H1 (cell line): ENCODE results near the gene TRIM38. TPM values are rescaled to one million over a fixed set of nuclear protein-coding genes. Genes with fewer than 3 reads are reported as not detected.

ENCODE experiments used
- CTCF ChIA-PET: fragments of 300-600 bp; sonication (Branson Sonifier 250); formaldehyde crosslinking; loops from one replicate; lab custom pipeline; 2021; ENCODE audit not compliant: partially characterized antibody; lab: Charles Lee
- POLR2A ChIA-PET: fragments of 300-600 bp; sonication (Branson Sonifier 250); formaldehyde crosslinking; loops from one replicate; lab custom pipeline; 2021; ENCODE audit warnings: inconsistent platforms; ENCODE audit not compliant: partially characterized antibody; lab: Charles Lee
- DNase-seq, 2 experiments: peaks; one replicate each; pipeline versions ENCODE4 v3.0.0 to v3.0.0-alpha.2; 2010 to 2022; ENCODE audit warnings: low spot score in 2 of 2, low read depth in 1 of 2, mixed read lengths in 1 of 2
- FAIRE-seq: peaks from 2 replicates; lab custom pipeline; 2011; peaks lifted over from hg19 to GRCh38; lab: Jason Lieb, UNC
- H2AFZ ChIP-seq: 2 replicates; pipeline ENCODE4 v1.8.1; 2012; ENCODE audit warnings: low read length, inconsistent platforms
- H2AK5ac ChIP-seq: 2 replicates; pipeline ENCODE4 v1.6.1; 2013; ENCODE audit warnings: low read depth, low read length
- H2BK120ac ChIP-seq: replicated peaks from 2 replicates; pipeline ENCODE3; 2013; ENCODE audit warnings: low read depth, low read length, inconsistent platforms
- H2BK12ac ChIP-seq: 2 replicates; pipeline ENCODE4 v1.6.1; 2013; ENCODE audit warnings: low read depth, low read length
- H2BK15ac ChIP-seq: 2 replicates; pipeline ENCODE4 v1.6.1; 2013; ENCODE audit warnings: low read length
- H2BK20ac ChIP-seq: 2 replicates; pipeline ENCODE4 v1.6.1; 2013; ENCODE audit warnings: low read length
- H2BK5ac ChIP-seq: 2 replicates; pipeline ENCODE4 v1.6.1; 2013; ENCODE audit warnings: low read depth, low read length
- H3K14ac ChIP-seq: 2 replicates; pipeline ENCODE4 v1.6.1; 2013; ENCODE audit warnings: inconsistent platforms; ENCODE audit not compliant: insufficient read length
- H3K18ac ChIP-seq: 2 replicates; pipeline ENCODE4 v1.6.1; 2013; ENCODE audit warnings: low read length; ENCODE audit errors: extremely low read depth
- H3K23ac ChIP-seq: 2 replicates; pipeline ENCODE4 v1.6.1; 2013; ENCODE audit warnings: inconsistent platforms; ENCODE audit not compliant: insufficient read length
- H3K23me2 ChIP-seq: 2 replicates; pipeline ENCODE4 v1.6.1; 2013; ENCODE audit warnings: low read depth, low read length
- H3K27ac ChIP-seq: 2 replicates; pipeline ENCODE4 v1.6.1; 2011; ENCODE audit warnings: low read depth, low read length, inconsistent platforms
- H3K27me3 ChIP-seq, 4 experiments: replicated peaks in 1 of 4; 1 replicate in 1 of 4; 2 replicates in 3 of 4; pipeline versions ENCODE4 v1.6.1 to v1.8.1; 2011 to 2013; ENCODE audit warnings: low read length in 3 of 4, mild to moderate bottlenecking in 3 of 4, inconsistent platforms in 2 of 4, mixed read lengths in 2 of 4, moderate library complexity in 1 of 4; ENCODE audit not compliant: control insufficient read depth in 3 of 4, insufficient read depth in 3 of 4; ENCODE audit errors: extremely low read depth in 1 of 4
- H3K36me3 ChIP-seq, 4 experiments: 2 replicates each; pipeline versions ENCODE4 v1.6.1 to v1.8.1; 2011 to 2013; ENCODE audit warnings: mild to moderate bottlenecking in 4 of 4, low read length in 3 of 4, moderate library complexity in 2 of 4, control low read depth in 1 of 4, inconsistent platforms in 1 of 4; ENCODE audit not compliant: insufficient read depth in 4 of 4, control insufficient read depth in 2 of 4
- H3K4ac ChIP-seq: replicated peaks from 2 replicates; pipeline ENCODE3; 2013; ENCODE audit warnings: low read length, low read depth, mixed read lengths, inconsistent platforms; ENCODE audit not compliant: insufficient read length
- H3K4me1 ChIP-seq, 4 experiments: replicated peaks in 1 of 4; 1 replicate in 1 of 4; 2 replicates in 3 of 4; pipeline versions ENCODE4 v1.6.1 to v1.8.1; 2011 to 2013; ENCODE audit warnings: low read length in 3 of 4, inconsistent platforms in 2 of 4, mixed read lengths in 1 of 4; ENCODE audit not compliant: insufficient read depth in 4 of 4, control insufficient read depth in 3 of 4
- H3K4me2 ChIP-seq, 2 experiments: 2 replicates each; pipeline versions ENCODE4 v1.6.1 to v1.8.1; 2011 to 2013; ENCODE audit warnings: low read depth in 2 of 2, low read length in 2 of 2, control low read depth in 1 of 2, inconsistent platforms in 1 of 2, mild to moderate bottlenecking in 1 of 2; ENCODE audit not compliant: insufficient read depth in 1 of 2
- H3K4me3 ChIP-seq, 4 experiments: fragments of 200-600, 300-600 bp in 1 of 4; sonication (generic), shearing (Covaris generic), sonication (Bioruptor Twin) in 1 of 4; 2 replicates each; pipeline versions ENCODE4 v1.5.1 to v1.8.1; 2011 to 2016; ENCODE audit warnings: low read length in 4 of 4, low read depth in 3 of 4, control low read depth in 2 of 4, inconsistent platforms in 2 of 4, mild to moderate bottlenecking in 2 of 4, mixed read lengths in 1 of 4, moderate library complexity in 1 of 4; ENCODE audit not compliant: insufficient read depth in 2 of 4; ENCODE audit errors: extremely low read depth in 1 of 4
- H3K56ac ChIP-seq: replicated peaks from 2 replicates; pipeline ENCODE3; 2013; ENCODE audit warnings: low read depth, mild to moderate bottlenecking, mixed read lengths, low read length, inconsistent platforms; ENCODE audit not compliant: insufficient read length
- H3K79me1 ChIP-seq: 2 replicates; pipeline ENCODE4 v1.6.1; 2013; ENCODE audit warnings: low read depth, low read length, control low read depth
- H3K79me2 ChIP-seq, 2 experiments: 2 replicates each; pipeline versions ENCODE4 v1.6.1 to v1.8.1; 2012 to 2013; ENCODE audit warnings: low read length in 2 of 2, mild to moderate bottlenecking in 2 of 2, inconsistent platforms in 1 of 2; ENCODE audit not compliant: insufficient read depth in 2 of 2, control insufficient read depth in 1 of 2
- H3K9ac ChIP-seq, 4 experiments: replicated peaks in 1 of 4; 1 replicate in 1 of 4; 2 replicates in 3 of 4; pipeline versions ENCODE4 v1.6.1 to v1.8.1; 2011 to 2013; ENCODE audit warnings: low read depth in 3 of 4, low read length in 3 of 4, control low read depth in 2 of 4, mild to moderate bottlenecking in 2 of 4, moderate library complexity in 2 of 4, inconsistent platforms in 1 of 4; ENCODE audit errors: extremely low read depth in 1 of 4
- H3K9me3 ChIP-seq, 2 experiments: 2 replicates each; pipeline versions ENCODE4 v1.6.1 to v1.8.1; 2012 to 2013; ENCODE audit warnings: mild to moderate bottlenecking in 2 of 2, moderate library complexity in 2 of 2, control low read depth in 1 of 2, inconsistent platforms in 1 of 2, low read depth in 1 of 2, low read length in 1 of 2, mixed read lengths in 1 of 2; ENCODE audit not compliant: insufficient read depth in 2 of 2
- H4K20me1 ChIP-seq, 2 experiments: replicated peaks in 1 of 2; 2 replicates each; pipeline versions ENCODE3 to v1.8.1; 2011 to 2013; ENCODE audit warnings: inconsistent platforms in 2 of 2, low read length in 2 of 2, mild to moderate bottlenecking in 1 of 2; ENCODE audit not compliant: insufficient read depth in 2 of 2, control insufficient read depth in 1 of 2
- H4K5ac ChIP-seq: 2 replicates; pipeline ENCODE4 v1.6.1; 2013; ENCODE audit warnings: low read length, low read depth, mixed read lengths, inconsistent platforms; ENCODE audit not compliant: insufficient read length
- H4K8ac ChIP-seq: 2 replicates; pipeline ENCODE4 v1.8.0; 2013; ENCODE audit warnings: mild to moderate bottlenecking, moderate library complexity, low read length, inconsistent platforms; ENCODE audit not compliant: insufficient read depth; ENCODE audit errors: extremely low read depth
- H4K91ac ChIP-seq: replicated peaks from 2 replicates; pipeline ENCODE3; 2013; ENCODE audit warnings: low read length, mixed read lengths, inconsistent platforms; ENCODE audit not compliant: insufficient read length
- ATF2 ChIP-seq: IDR thresholded peaks from 2 replicates; pipeline ENCODE4 v1.6.1; 2012; ENCODE audit warnings: low read length, inconsistent platforms
- CBX5 ChIP-seq: fragments of 300-800, 300-1000 bp; sonication (generic); IDR thresholded peaks from 2 replicates; pipeline ENCODE4 v1.7.1; 2016; ENCODE audit warnings: antibody characterized with exemption, low read length, low read depth
- CREB1 ChIP-seq: IDR thresholded peaks from 2 replicates; pipeline ENCODE4 v1.6.1; 2012; ENCODE audit warnings: inconsistent platforms
- E2F6 ChIP-seq: IDR thresholded peaks from 2 replicates; pipeline ENCODE4 v1.6.1; 2012; ENCODE audit warnings: inconsistent platforms
- EZH2 ChIP-seq: fragments of 200-600 bp; sonication (generic); IDR thresholded peaks from 2 replicates; pipeline ENCODE4 v1.7.1; 2012; ENCODE audit warnings: low read depth, mild to moderate bottlenecking, moderate library complexity, low read length, inconsistent platforms; ENCODE audit not compliant: severe bottlenecking
- HDAC2 ChIP-seq, 2 experiments: fragments of 300-600 bp in 1 of 2; sonication (generic) in 1 of 2; IDR thresholded peaks; 2 replicates each; pipeline ENCODE4 v1.6.1; 2011 to 2012; ENCODE audit warnings: low read depth in 2 of 2, low read length in 2 of 2, mild to moderate bottlenecking in 2 of 2, moderate library complexity in 2 of 2, borderline replicate concordance in 1 of 2, inconsistent platforms in 1 of 2
- KDM1A ChIP-seq: fragments of 200-600, 300-600 bp; sonication (generic); IDR thresholded peaks from 2 replicates; pipeline ENCODE4 v1.7.1; 2016; ENCODE audit warnings: mild to moderate bottlenecking, low read length, borderline replicate concordance
- POLR2A ChIP-seq, 2 experiments: IDR thresholded peaks; 1 replicate in 1 of 2; 2 replicates in 1 of 2; pipeline ENCODE4 v1.6.1; 2011; ENCODE audit warnings: low read depth in 2 of 2, low read length in 2 of 2, mild to moderate bottlenecking in 2 of 2; ENCODE audit errors: control extremely low read depth in 1 of 2
- RNF2 ChIP-seq: fragments of 200-900, 300-1000 bp; sonication (generic); IDR thresholded peaks from 2 replicates; pipeline ENCODE4 v1.7.1; 2016; ENCODE audit warnings: borderline replicate concordance, low read depth, mild to moderate bottlenecking, antibody characterized with exemption, low read length; ENCODE audit not compliant: poor library complexity, severe bottlenecking; ENCODE audit errors: missing control alignments
- SIX5 ChIP-seq: IDR thresholded peaks from 2 replicates; pipeline ENCODE4 v1.6.1; 2011; ENCODE audit warnings: mild to moderate bottlenecking, low read depth, low read length
- TAF7 ChIP-seq: optimal IDR thresholded peaks from 2 replicates; pipeline ENCODE3; 2011; ENCODE audit warnings: low read depth, mild to moderate bottlenecking, inconsistent platforms, low read length, moderate library complexity, borderline replicate concordance
- TBP ChIP-seq: IDR thresholded peaks from 2 replicates; pipeline ENCODE4 v1.6.1; 2011; ENCODE audit warnings: low read depth, low read length, improper control_type of control experiment
- whole genome bisulfite sequencing, 2 experiments: shearing (Covaris generic) in 1 of 2; methylation state at CpG; one replicate each; pipeline versions ENCODE4 v1.1.6 to v1.1.7; 2013 to 2015; ENCODE audit warnings: low lambda C conversion rate in 2 of 2, mixed read lengths in 2 of 2, inconsistent platforms in 1 of 2, low coverage in 1 of 2, missing lambda C conversion rate in 1 of 2; ENCODE audit not compliant: insufficient replicate concordance in 2 of 2, insufficient coverage in 1 of 2, insufficient read length in 1 of 2; ENCODE audit errors: extremely low coverage in 1 of 2, missing lambda C conversion rate in 1 of 2; 5-methylcytosine and 5-hydroxymethylcytosine counted together
- polyA plus RNA-seq, 7 experiments: library from polyadenylated mRNA; depleted of rRNA in 3 of 7; stranded (reverse) in 5 of 7; unstranded in 2 of 7; fragments of >200 nt in 5 of 7; fragments of 200-250 nt in 2 of 7; gene quantifications; 1 replicate in 5 of 7; 2 replicates in 1 of 7; 4 replicates in 1 of 7; pipeline versions ENCODE4 v1.2.1 to v1.2.3, GENCODE V29; 2011 to 2013; ENCODE audit warnings: missing spikeins in 2 of 7, mixed read lengths in 2 of 7
- total RNA-seq: library from RNA; stranded (reverse); fragmentation: NEBNext Ultra II Directional; extraction: Animal tissue kit (Norgen Biotek cat#: 25700); gene quantifications from 2 replicates; pipeline ENCODE4 v1.2.1, GENCODE V29; 2021

The TRIM38 gene
- total and polyA plus RNA-seq, 2 of the 8 experiments (the other 6 are each of a cell fraction or from before 2014, with no cell fraction given) = 0.43 to 0.56 TPM

GRCh38 chr6:25949695-25950094, 12.9 kb upstream of the TRIM38 start:
- Histone ChIP-seq H4K5ac (no peak overlapping the region), H2AFZ (no peak overlapping the region), H3K4me3 (no peak overlapping the region), H4K91ac (no peak overlapping the region), H2BK12ac (no peak overlapping the region), H3K4me1 (no peaks in the 10 kb centered on the region), H3K9me3 (peaks cover 0 to 8% of the 10 kb centered on the region in 2 experiments; a peak in 2 of 4 replicates), H2BK20ac (no peak overlapping the region), H4K20me1 (no peaks in the 10 kb centered on the region), H3K79me1 (no peaks in the 10 kb centered on the region), H3K9ac (no peak overlapping the region), H3K56ac (no peak overlapping the region), H3K4me2 (no peak overlapping the region), H2BK15ac (no peak overlapping the region), H2BK5ac (no peak overlapping the region), H4K8ac (no peak overlapping the region), H3K27ac (no peak overlapping the region), H3K4ac (no peak overlapping the region), H3K23ac (no peak overlapping the region), H2BK120ac (no peak overlapping the region), H3K14ac (no peak overlapping the region), H3K18ac (no peak overlapping the region), H3K23me2 (no peaks in the 10 kb centered on the region), H2AK5ac (no peak overlapping the region), H3K79me2 (no peaks in the 10 kb centered on the region), H3K36me3 (no peaks in the 10 kb centered on the region; a peak in 1 of 8 replicates), H3K27me3 (no peaks in the 10 kb centered on the region)
- FAIRE-seq (no peak), DNase-seq (no peak)
- WGBS, 2 experiments = 78% methylated on average over 1 of the region's 1 CpG; no CpG with 5 or more reads in 1 of the 2 experiments
- POLR2A ChIA-PET = no interaction called here
- CTCF ChIA-PET = interaction anchor here (0.7 to 1.0 kb wide), 2 partner anchors 11 to 43 kb away, joined by 3 read pairs; no protein-coding TSS in a partner anchor
- TF ChIP-seq RNF2 (no peak), TAF7 (no peak), CREB1 (no peak), EZH2 (no peak), KDM1A (no peak), POLR2A (IDR thresholded peaks at IDR 0.05; ENCODE audit: control extremely low read depth in 1 of 2, low read depth in 2 of 2, low read length in 2 of 2) (no peak), CBX5 (no peak), ATF2 (no peak), E2F6 (no peak), SIX5 (no peak), HDAC2 (IDR thresholded peaks at IDR 0.05; ENCODE audit: borderline replicate concordance in 1 of 2, low read depth in 2 of 2, low read length in 2 of 2) (no peak), TBP (no peak)
